Activated CD8-positive, alpha-beta memory T cell treated with anti-CD3 and anti-CD28 coated beads, Interleukin-2, amount 50 U/mL, for 1 hour (primary cell): ENCODE measurements around the gene EHMT1.
"Not testable (repeated sequence)": the region's sequence is repeated elsewhere in the genome, so short reads cannot be mapped to it uniquely, and the experiment has no call there.

ENCODE experiments used
- DNase-seq: peaks from one replicate; pipeline ENCODE4 v3.0.0-alpha.2; 2020; ENCODE audit errors: extremely low read depth

Gene EHMT1

GRCh38 chr9:137694236-137694959, 75.6 kb downstream of the EHMT1 start:
- DNase-seq = no peak

GRCh38 chr9:137694962-137695875, 76.4 kb downstream of the EHMT1 start:
- no peak for DNase-seq

DNA sequence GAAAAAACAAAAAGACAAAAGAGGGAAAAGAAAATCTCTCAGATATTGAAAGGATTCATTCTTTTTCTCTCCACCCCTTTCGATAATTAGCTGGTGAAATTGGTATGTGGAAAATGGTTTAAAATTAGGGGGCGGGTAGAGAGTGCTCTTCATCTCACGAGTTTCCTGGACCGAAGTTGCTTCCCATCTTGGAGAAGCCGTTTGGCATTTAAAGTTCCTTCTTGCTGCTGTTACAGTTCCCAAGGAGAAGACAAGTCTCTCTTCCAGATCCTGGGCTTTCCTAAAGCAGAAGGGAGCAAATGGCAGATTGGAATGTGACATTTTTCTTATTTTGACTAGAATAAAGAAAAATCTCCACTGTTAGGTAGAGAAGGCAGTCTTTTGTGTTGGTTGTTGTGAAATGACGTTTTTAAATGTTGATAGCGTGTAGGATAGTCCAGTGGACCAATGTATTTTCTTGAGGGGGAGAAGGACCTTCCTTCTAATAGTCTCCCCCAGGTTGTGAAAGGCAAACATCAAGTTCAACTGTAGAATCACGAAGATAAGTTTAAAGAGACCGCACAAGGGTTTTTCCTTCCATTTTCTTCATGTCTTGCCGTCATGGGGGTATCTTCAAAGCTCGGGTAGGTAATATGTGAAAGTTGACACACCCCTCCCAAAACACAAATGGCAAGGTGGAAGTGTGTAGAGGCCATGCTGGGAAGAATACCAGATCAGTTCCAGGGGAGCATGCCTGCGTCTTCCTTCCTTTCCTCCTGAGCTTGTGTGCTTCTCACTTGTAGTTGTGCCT, 77.5 kb downstream of the EHMT1 start:
- no peak for DNase-seq

- no peak for DNase-seq
These were observed 78.4 kb downstream of the EHMT1 start for GRCh38 chr9:137697193-137697592.

DNA sequence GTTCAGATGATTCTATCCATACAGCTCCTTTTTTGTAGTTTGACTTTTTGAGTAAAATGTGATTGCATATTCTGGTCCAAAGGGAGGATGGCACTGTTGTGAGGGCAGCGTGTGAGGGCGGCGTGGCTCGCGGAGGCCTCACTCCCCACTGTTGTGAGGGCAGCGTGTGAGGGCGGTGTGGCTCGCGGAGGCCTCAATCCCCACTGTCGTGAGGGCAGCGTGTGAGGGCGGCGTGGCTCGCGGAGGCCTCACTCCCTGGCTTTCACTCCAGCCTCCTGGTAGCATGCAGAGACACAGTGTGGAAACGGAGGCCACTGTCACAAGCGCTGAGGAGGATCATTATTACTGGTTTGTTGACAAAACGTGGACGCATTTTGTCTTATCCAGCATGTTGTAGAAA, 79.0 kb downstream of the EHMT1 start:
- no peak for DNase-seq

- DNase-seq = no peak
These were observed 82.1 kb downstream of the EHMT1 start for GRCh38 chr9:137700911-137701310.

DNA sequence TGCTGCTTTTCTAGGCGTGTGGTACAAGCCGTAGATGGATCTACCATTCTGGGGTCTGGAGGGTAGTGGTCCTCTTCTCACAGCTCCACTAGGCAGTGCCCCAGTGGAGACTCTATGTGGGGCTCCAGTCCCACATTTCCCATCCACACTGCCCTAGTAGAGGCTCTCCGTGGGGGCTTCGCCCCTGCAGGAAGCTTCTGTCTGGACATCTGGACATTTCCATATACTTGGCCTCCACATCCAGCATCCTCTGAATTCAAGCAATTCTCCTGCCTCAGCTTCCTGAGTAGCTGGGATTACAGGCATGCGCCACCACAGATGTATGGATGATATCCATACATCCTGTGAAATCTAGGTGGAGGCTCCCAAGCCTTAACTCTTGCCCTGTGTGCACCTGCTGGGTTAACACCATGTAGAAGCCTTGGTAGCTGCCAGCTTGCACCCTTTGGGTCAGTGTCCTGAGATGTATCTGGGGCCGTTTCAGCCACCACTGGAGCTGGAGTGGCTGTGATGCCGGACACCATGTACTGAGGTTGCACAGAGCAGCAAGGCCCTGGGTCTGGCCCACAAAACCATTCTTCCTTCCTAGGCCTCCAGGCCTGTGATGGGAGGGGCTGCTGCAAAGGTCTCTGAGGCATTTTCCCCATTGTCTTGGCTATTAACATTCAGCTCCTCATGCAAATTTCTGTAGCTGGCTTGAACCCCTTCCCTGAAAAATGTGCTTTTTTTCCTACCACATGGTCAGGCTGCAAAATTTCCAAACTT, 84.0 kb downstream of the EHMT1 start:
- no peak for DNase-seq

GRCh38 chr9:137703842-137704508, 85.2 kb downstream of the EHMT1 start:
- DNase-seq = no peak

- DNase-seq = no peak
These were observed 86.6 kb downstream of the EHMT1 start for GRCh38 chr9:137705443-137705863.

- no peak for DNase-seq
These were observed 87.1 kb downstream of the EHMT1 start for GRCh38 chr9:137705906-137706305.

GRCh38 chr9:137707361-137707760, 88.6 kb downstream of the EHMT1 start:
- no peak for DNase-seq

DNA sequence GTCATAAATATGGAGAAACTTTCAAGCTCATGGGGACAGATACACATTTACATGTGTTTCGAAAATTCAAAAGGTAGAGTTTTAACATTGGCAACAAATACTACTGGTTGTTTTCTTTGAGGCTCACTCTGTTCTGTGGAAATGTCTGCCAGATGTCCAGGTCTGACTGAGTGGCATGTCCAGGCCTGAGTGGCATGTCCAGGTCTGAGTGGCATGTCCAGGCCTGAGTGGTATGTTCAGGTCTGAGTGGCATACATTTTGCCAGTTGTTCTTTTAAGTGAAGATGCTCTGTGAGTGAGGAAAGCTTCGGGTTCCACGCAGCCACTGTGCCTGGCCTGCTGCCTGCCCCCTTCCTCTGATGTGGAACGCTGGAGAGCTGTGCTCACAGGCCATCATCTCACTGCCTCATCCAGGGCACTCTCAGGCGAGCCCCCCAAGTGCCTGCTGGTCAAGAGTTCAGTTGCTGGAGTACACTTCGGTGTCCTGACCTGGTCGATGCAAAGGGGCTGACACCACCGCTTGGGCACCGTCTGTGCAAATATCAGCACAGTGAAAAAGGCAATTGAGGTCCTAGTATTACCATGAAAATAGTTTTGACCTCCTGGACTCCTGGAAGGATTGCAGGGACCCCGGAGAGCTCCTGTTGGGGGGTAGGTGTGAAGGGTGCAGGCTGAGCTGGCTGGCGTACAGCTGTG, 89.9 kb downstream of the EHMT1 start:
- DNase-seq = no peak

DNA sequence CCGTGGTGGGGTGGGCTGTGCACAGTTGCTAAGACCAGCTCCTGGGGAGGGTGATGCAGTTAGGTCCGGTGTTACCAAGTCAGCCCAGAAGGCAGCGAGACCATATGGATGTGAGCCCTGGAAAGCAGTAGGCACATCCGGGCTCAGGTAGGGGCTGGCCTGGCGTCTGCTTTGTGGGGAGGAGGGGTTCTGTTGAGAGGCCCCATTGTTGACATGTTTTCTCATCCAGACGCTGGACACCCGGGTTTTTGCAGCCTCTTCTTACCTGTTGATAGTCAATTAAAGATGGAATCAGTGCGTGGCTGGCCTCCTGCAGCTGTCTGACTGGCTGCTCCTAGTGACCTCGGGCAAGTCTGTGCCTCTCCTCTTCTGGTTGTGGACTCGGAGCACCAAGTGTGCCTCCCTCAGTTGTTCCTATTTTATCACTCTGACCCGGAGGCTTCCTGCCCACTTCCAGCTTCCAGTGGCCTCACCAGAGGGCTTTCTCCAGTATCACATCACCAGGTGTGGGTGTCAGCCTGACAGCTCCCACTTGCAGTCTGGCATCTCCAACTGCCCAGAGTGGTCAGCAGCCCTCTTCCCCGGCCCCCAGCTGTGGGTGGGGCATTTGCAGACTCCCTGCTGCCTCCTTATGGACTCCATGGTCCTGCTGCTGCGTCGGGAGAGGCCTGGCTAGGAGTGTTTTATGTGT, 90.8 kb downstream of the EHMT1 start:
- DNase-seq = no peak

- no peak for DNase-seq
These were observed 91.9 kb downstream of the EHMT1 start for GRCh38 chr9:137710704-137711103.

DNA sequence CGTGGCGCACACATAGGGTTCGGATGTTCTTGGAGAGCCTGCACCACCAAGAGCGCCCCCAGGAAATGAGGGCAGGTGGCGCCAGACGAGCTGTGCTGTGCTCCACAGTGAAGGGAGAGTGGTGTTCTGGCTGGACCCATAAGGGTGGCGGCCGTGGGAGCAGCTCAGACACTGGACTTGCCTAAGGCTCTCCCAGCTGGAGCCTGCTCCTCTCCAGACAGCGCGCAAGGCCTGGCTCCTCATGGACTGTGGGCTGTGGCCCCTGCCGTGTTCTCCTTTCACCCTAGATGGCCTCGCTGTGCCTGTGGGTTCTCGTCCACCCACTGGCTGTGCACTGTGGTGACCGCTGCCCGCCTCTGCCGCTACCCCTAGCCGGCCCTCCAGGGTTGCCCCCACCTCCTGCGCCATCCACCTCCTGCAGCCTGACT, 92.9 kb downstream of the EHMT1 start:
- no peak for DNase-seq

DNA sequence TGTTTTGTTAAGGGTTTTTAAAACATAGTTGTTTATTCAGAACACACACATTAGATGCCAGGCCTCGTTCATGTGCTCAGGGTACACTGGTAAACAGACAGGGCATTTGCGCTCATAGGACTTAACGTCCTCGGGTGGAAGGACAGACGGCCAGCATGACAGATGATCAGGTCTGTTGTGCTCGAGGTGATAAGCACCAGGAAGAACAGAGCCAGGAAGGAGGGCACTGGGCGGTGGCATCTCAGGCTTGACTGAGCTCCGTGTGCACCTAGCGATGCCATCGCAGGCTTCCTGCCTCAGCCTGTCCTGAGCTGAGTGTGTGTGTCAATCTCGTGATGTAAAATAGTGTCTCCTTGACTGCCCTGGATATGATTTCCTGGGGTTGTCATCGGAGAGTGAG, 96.5 kb downstream of the EHMT1 start:
- DNase-seq = no peak

DNA sequence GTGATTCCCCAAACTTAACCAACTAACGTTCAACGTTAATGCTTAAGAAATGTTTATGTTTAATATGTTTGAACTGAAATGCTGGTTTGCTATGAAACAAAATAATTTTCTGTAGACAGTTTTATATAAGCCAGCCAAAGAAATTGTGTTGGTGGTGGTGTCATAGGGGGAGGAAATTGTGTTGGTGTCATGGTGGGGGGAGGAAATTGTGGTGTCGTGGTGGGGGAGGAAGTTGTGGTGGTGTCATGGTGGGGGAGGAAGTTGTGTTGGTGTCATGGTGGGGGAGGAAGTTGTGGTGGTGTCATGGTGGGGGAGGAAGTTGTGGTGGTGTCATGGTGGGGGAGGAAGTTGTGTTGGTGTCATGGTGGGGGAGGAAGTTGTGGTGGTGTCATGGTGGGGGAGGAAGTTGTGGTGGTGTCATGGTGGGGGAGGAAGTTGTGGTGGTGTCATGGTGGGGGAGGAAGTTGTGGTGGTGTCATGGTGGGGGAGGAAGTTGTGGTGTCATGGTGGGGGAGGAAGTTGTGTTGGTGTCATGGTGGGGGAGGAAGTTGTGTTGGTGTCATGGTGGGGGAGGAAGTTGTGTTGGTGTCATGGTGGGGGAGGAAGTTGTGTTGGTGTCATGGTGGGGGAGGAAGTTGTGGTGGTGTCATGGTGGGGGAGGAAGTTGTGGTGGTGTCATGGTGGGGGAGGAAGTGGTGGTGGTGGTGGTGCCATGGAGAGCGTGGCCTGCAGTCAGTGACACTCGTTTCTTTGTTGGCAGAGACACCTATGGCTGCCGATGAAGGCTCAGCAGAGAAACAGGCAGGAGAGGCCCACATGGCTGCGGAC, 97.3 kb downstream of the EHMT1 start:
- not testable (repeated sequence) for DNase-seq

GRCh38 chr9:137716694-137717287, 98.0 kb downstream of the EHMT1 start:
- DNase-seq = no peak
